ENCODE measurements around the gene UNC5C.

DNA sequence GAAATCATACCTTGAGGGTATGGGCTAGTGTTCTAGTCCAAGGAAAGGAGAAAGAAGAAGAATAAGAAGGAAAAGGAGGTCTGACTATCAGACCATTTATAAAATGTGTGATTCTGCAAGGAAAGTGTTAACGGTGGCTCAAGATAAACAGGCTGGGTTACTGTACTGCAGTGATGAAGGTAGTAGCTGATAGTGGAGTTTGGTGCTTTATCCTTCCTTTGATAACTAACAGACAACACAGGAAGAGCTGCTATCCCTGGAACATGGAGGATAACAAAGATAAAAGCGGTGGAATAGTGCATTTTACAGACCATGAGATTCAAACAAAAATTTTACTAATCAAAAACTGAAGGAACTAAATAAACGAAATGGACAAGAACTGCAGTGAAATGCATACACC, 2.6 kb downstream of the UNC5C start:
- TF ChIP-seq, protein P1, sequence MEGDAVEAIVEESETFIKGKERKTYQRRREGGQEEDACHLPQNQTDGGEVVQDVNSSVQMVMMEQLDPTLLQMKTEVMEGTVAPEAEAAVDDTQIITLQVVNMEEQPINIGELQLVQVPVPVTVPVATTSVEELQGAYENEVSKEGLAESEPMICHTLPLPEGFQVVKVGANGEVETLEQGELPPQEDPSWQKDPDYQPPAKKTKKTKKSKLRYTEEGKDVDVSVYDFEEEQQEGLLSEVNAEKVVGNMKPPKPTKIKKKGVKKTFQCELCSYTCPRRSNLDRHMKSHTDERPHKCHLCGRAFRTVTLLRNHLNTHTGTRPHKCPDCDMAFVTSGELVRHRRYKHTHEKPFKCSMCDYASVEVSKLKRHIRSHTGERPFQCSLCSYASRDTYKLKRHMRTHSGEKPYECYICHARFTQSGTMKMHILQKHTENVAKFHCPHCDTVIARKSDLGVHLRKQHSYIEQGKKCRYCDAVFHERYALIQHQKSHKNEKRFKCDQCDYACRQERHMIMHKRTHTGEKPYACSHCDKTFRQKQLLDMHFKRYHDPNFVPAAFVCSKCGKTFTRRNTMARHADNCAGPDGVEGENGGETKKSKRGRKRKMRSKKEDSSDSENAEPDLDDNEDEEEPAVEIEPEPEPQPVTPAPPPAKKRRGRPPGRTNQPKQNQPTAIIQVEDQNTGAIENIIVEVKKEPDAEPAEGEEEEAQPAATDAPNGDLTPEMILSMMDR (IDR thresholded peaks at IDR 0.05 in 2 of 3, conservative IDR thresholded peaks at IDR 0.05 in 1 of 3; ENCODE audit: control insufficient read depth in 2 of 3, extremely low read depth in 1 of 3, insufficient read depth in 1 of 3, low read depth in 3 of 3, low read length in 3 of 3): no peak
- TF ChIP-seq GABPA (IDR thresholded peaks at IDR 0.05; ENCODE audit: low read depth) (no peak), POLR2AphosphoS5 (IDR thresholded peaks at IDR 0.05; ENCODE audit: low read length) (no peak), TCF12 (IDR thresholded peaks at IDR 0.05; ENCODE audit: low read depth, low read length) (no peak), RAD51 (IDR thresholded peaks at IDR 0.05) (no peak), EP300 (IDR thresholded peaks at IDR 0.05; ENCODE audit: borderline replicate concordance in 1 of 2, control insufficient read depth in 1 of 2, low read depth in 2 of 2, low read length in 2 of 2) (no peak), POLR2A (IDR thresholded peaks at IDR 0.05; ENCODE audit: low read depth, low read length) (no peak), BMI1 (IDR thresholded peaks at IDR 0.05; ENCODE audit: borderline replicate concordance) (no peak), EZH2 (IDR thresholded peaks at IDR 0.05; ENCODE audit: borderline replicate concordance, control insufficient read depth, low read depth, low read length) (no peak)

Data from GM12878 (cell line).